GM12891 (cell line): ENCODE results near the gene ZKSCAN8.

Experiments used
- PAX5 ChIP-seq: IDR thresholded peaks from 2 replicates; pipeline ENCODE4 v1.6.1; 2011; ENCODE audit warnings: low read length, moderate library complexity, mild to moderate bottlenecking; ENCODE audit not compliant: insufficient read depth, severe bottlenecking
- POLR2A ChIP-seq: IDR thresholded peaks from 2 replicates; pipeline ENCODE4 v1.6.1; 2011; ENCODE audit warnings: low read depth, low read length, control low read depth
- POLR2AphosphoS5 ChIP-seq: IDR thresholded peaks from 2 replicates; pipeline ENCODE4 v1.6.1; 2011; ENCODE audit warnings: low read depth, low read length, control low read depth
- SPI1 ChIP-seq: IDR thresholded peaks from 2 replicates; pipeline ENCODE4 v1.6.1; 2011; ENCODE audit warnings: low read depth, low read length, control low read depth
- TAF1 ChIP-seq: IDR thresholded peaks from 2 replicates; pipeline ENCODE4 v1.6.1; 2011; ENCODE audit warnings: low read depth, low read length, control low read depth

DNA sequence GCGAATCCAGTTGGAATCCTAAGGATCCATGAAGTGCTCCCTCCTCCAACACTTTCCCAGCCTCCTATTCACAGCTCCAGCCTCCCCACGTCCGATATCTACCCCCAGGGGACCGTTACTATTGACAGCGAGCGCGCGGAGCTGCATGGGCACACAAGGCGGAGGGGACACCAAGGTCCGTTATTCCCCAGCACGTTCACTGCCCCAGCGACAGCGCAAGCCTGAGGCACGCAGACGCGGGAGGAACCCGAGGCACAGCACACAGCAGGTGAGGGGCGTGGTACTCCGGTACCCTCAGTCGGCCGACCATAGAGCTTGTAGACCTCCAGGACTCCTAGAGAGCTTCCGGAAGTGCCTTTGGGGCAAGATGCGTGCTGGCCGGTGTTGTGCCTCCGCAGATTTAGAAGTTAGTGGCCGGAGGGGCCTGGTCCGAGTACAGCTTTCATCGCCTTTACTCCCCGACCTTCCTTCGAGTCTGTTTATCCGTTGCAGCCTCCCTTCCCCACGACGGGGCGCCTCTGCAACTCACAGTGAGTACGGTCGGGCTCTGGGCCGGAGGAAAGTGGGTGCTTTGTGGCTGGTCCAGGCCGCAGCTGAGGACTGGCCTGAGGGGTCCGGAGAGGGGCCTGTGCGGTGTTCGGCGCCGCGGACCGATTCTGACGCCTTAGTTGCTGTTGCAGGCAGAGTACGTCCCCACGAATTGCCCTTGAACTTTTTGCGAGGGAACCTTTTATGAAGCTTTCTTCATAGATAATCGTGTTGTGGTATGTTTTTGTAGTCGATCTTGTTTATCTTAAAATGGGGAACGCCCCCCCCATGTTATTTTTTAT lies at the start of gene ZKSCAN8:
- TF ChIP-seq POLR2AphosphoS5 (peak; percentile 88), TAF1 (peak; percentile 80), POLR2A (peak; percentile 96), SPI1 (0 out of 2 replicates have a peak, but pooled peaks have one; percentile 30), PAX5 (peak; percentile 3)
